ENCODE measurements around the gene MDM1.

GRCh38 chr12:68245180-68246021, 86.8 kb downstream of the MDM1 start:
- TF ChIP-seq POLR2A (IDR thresholded peaks at IDR 0.05) = no peak
- no peak for TF ChIP-seq CTCF (IDR thresholded peaks at IDR 0.05)

Data from thyroid gland (tissue), 4 donors.